IMR-90 (cell line): Measurements from ENCODE around the gene CFD. TPM values are rescaled to one million over a fixed set of nuclear protein-coding genes. Genes with fewer than 3 reads are reported as not detected.

Experiments
- ATAC-seq: fragments of 200-7000 bp; cut with Tn5 transposase; 2 replicates; pipeline ENCODE4 v1.9.1; 2020; ENCODE audit warnings: low read depth, mild to moderate bottlenecking, moderate library complexity
- BruUV-seq: library from RNA; stranded (reverse); fragments of 400-500 nt; replicated peaks from 2 replicates; lab custom pipeline; 2021; lab: Mats Ljungman, UMichigan
- CTCF ChIA-PET: fragments of 300-600 bp; formaldehyde crosslinking; extraction: SDS; loops from one replicate; lab custom pipeline; 2021; ENCODE audit warnings: antibody characterized with exemption; lab: Yijun Ruan, JAX
- POLR2A ChIA-PET: fragments of 300-600 bp; sonication (Branson Sonifier 250); formaldehyde crosslinking; loops from one replicate; lab custom pipeline; 2022; ENCODE audit warnings: antibody characterized with exemption; ENCODE audit not compliant: unreplicated experiment; lab: Charles Lee
- DNase-seq: peaks from one replicate; pipeline ENCODE4 v3.0.0; 2013
- H2AFZ ChIP-seq: replicated peaks from 2 replicates; pipeline ENCODE3; 2013; ENCODE audit warnings: low read length, mild to moderate bottlenecking; ENCODE audit not compliant: poor library complexity
- H2AK5ac ChIP-seq: 2 replicates; pipeline ENCODE4 v1.6.1; 2013; ENCODE audit warnings: low read depth, low read length, inconsistent platforms
- H2AK9ac ChIP-seq: replicated peaks from 2 replicates; pipeline ENCODE3; 2013; ENCODE audit warnings: mild to moderate bottlenecking, low read depth, low read length, moderate library complexity; ENCODE audit not compliant: poor library complexity
- H2BK120ac ChIP-seq: 2 replicates; pipeline ENCODE4 v1.6.1; 2013; ENCODE audit warnings: low read depth, low read length, inconsistent platforms
- H2BK15ac ChIP-seq: 3 replicates; pipeline ENCODE4 v1.6.1; 2013; ENCODE audit warnings: low read depth, low read length, inconsistent platforms
- H2BK20ac ChIP-seq: 2 replicates; pipeline ENCODE4 v1.6.1; 2013; ENCODE audit warnings: low read depth, mild to moderate bottlenecking, inconsistent platforms, low read length, moderate library complexity
- H2BK5ac ChIP-seq: 2 replicates; pipeline ENCODE4 v1.6.1; 2013; ENCODE audit warnings: mild to moderate bottlenecking, low read depth, low read length, inconsistent platforms; ENCODE audit not compliant: poor library complexity, severe bottlenecking
- H3K14ac ChIP-seq: replicated peaks from 2 replicates; pipeline ENCODE4 v1.6.1; 2013; ENCODE audit warnings: low read depth, low read length, inconsistent platforms
- H3K18ac ChIP-seq: 2 replicates; pipeline ENCODE4 v1.6.1; 2013; ENCODE audit warnings: low read depth, low read length, control low read depth
- H3K23ac ChIP-seq: 2 replicates; pipeline ENCODE4 v1.6.1; 2013; ENCODE audit warnings: low read depth, low read length, inconsistent platforms
- H3K27ac ChIP-seq: 2 replicates; pipeline ENCODE4 v1.5.1; 2013; ENCODE audit warnings: mild to moderate bottlenecking, control low read depth, low read length; ENCODE audit not compliant: insufficient read depth
- H3K27me3 ChIP-seq: 2 replicates; pipeline ENCODE4 v1.6.1; 2013; ENCODE audit warnings: low read length; ENCODE audit not compliant: control insufficient read depth, insufficient read depth
- H3K36me3 ChIP-seq: 2 replicates; pipeline ENCODE4 v1.6.1; 2013; ENCODE audit warnings: low read length, mixed read lengths; ENCODE audit not compliant: control insufficient read depth, insufficient read depth
- H3K4ac ChIP-seq: 2 replicates; pipeline ENCODE4 v1.6.1; 2013; ENCODE audit warnings: low read depth, low read length, inconsistent platforms
- H3K4me1 ChIP-seq: 2 replicates; pipeline ENCODE4 v1.6.1; 2013; ENCODE audit warnings: low read length, mixed read lengths; ENCODE audit not compliant: control insufficient read depth, insufficient read depth
- H3K4me2 ChIP-seq: 2 replicates; pipeline ENCODE4 v1.6.1; 2013; ENCODE audit warnings: low read depth, mild to moderate bottlenecking, control low read depth, low read length, moderate library complexity
- H3K4me3 ChIP-seq: 2 replicates; pipeline ENCODE4 v1.5.1; 2013; ENCODE audit warnings: low read depth, mild to moderate bottlenecking, control low read depth, low read length, moderate library complexity; ENCODE audit not compliant: insufficient read depth
- H3K56ac ChIP-seq: 2 replicates; pipeline ENCODE4 v1.6.1; 2013; ENCODE audit warnings: low read length, inconsistent platforms; ENCODE audit not compliant: insufficient read depth; ENCODE audit errors: extremely low read depth
- H3K79me1 ChIP-seq, 2 experiments: 2 replicates each; pipeline ENCODE4 v1.6.1; 2013; ENCODE audit warnings: low read length in 2 of 2, inconsistent platforms in 1 of 2, low read depth in 1 of 2
- H3K9ac ChIP-seq: 2 replicates; pipeline ENCODE4 v1.6.1; 2013; ENCODE audit warnings: low read depth, low read length, control low read depth
- H3K9me1 ChIP-seq: 2 replicates; pipeline ENCODE4 v1.6.1; 2013; ENCODE audit warnings: low read length, inconsistent platforms; ENCODE audit not compliant: insufficient read depth
- H3K9me3 ChIP-seq: 2 replicates; pipeline ENCODE4 v1.6.1; 2013; ENCODE audit warnings: low read length; ENCODE audit not compliant: control insufficient read depth, insufficient read depth
- H4K20me1 ChIP-seq: 2 replicates; pipeline ENCODE4 v1.6.1; 2013; ENCODE audit warnings: low read length, inconsistent platforms; ENCODE audit not compliant: insufficient read depth
- H4K5ac ChIP-seq: 2 replicates; pipeline ENCODE4 v1.6.1; 2013; ENCODE audit warnings: mild to moderate bottlenecking, low read depth, low read length, control low read depth
- H4K8ac ChIP-seq, 2 experiments: 2 replicates each; pipeline ENCODE4 v1.6.1; 2013; ENCODE audit warnings: low read depth in 2 of 2, low read length in 2 of 2, control low read depth in 1 of 2, inconsistent platforms in 1 of 2
- H4K91ac ChIP-seq: 2 replicates; pipeline ENCODE4 v1.6.1; 2013; ENCODE audit warnings: low read depth, low read length, inconsistent platforms; ENCODE audit not compliant: insufficient read depth
- BHLHE40 ChIP-seq: fragments of 150-350 bp; IDR thresholded peaks from 2 replicates; pipeline ENCODE4 v1.6.1; 2016; ENCODE audit warnings: mild to moderate bottlenecking, low read depth, low read length
- CEBPB ChIP-seq: IDR thresholded peaks from 2 replicates; pipeline ENCODE4 v1.6.1; 2012; ENCODE audit warnings: low read depth, low read length, improper control_type of control experiment
- CHD1 ChIP-seq: IDR thresholded peaks from 2 replicates; pipeline ENCODE4 v1.6.1; 2012; ENCODE audit warnings: low read depth, low read length, improper control_type of control experiment
- CTCF ChIP-seq: conservative IDR thresholded peaks from 2 replicates; pipeline ENCODE4 v1.5.1; 2012; ENCODE audit warnings: mild to moderate bottlenecking, low read depth, low read length, improper control_type of control experiment
- ELK1 ChIP-seq: fragments of 150-350 bp; IDR thresholded peaks from 2 replicates; pipeline ENCODE4 v1.6.1; 2016; ENCODE audit warnings: low read depth, mild to moderate bottlenecking, low read length, moderate library complexity, borderline replicate concordance
- FOS ChIP-seq: fragments of 150-350 bp; IDR thresholded peaks from 2 replicates; pipeline ENCODE4 v1.6.1; 2016; ENCODE audit warnings: low read depth, low read length
- MAFK ChIP-seq: IDR thresholded peaks from 2 replicates; pipeline ENCODE4 v1.6.1; 2012; ENCODE audit warnings: low read depth, low read length, improper control_type of control experiment
- MAZ ChIP-seq: IDR thresholded peaks from 2 replicates; pipeline ENCODE4 v1.6.1; 2012; ENCODE audit warnings: low read depth, mild to moderate bottlenecking, low read length, improper control_type of control experiment, moderate library complexity, borderline replicate concordance
- MXI1 ChIP-seq: IDR thresholded peaks from 2 replicates; pipeline ENCODE4 v1.6.1; 2012; ENCODE audit warnings: low read depth, mild to moderate bottlenecking, low read length, moderate library complexity, borderline replicate concordance
- NFE2L2 ChIP-seq: fragments of 150-350 bp; IDR thresholded peaks from 2 replicates; pipeline ENCODE4 v1.6.1; 2016; ENCODE audit warnings: low read depth, mild to moderate bottlenecking, low read length
- POLR2A ChIP-seq: IDR thresholded peaks from 2 replicates; pipeline ENCODE4 v1.6.1; 2012; ENCODE audit warnings: mild to moderate bottlenecking, low read depth, low read length
- RAD21 ChIP-seq: IDR thresholded peaks from 2 replicates; pipeline ENCODE4 v1.6.1; 2012; ENCODE audit warnings: low read length, improper control_type of control experiment
- RFX5 ChIP-seq: IDR thresholded peaks from 2 replicates; pipeline ENCODE4 v1.8.0; 2012; ENCODE audit warnings: low read depth, mild to moderate bottlenecking, low read length, moderate library complexity
- SMC3 ChIP-seq: fragments of 150-350 bp; IDR thresholded peaks from 2 replicates; pipeline ENCODE4 v1.6.1; 2016; ENCODE audit warnings: low read depth, mild to moderate bottlenecking, antibody characterized with exemption, low read length, moderate library complexity
- WGBS, 2 experiments: methylation state at CpG; one replicate each; pipeline versions ENCODE4 v1.1.5 to v1.1.7; 2013; ENCODE audit warnings: missing lambda C conversion rate in 2 of 2; ENCODE audit not compliant: insufficient read length in 1 of 2; ENCODE audit errors: extremely low coverage in 2 of 2; 5-methylcytosine and 5-hydroxymethylcytosine counted together
- dilution Hi-C: fragments of 300-500 bp; cut with HindIII; formaldehyde crosslinking; loops from one replicate; pipeline ENCODE4 v1.14.3; 2018; ENCODE audit warnings: low sequenced_read_pairs; ENCODE audit not compliant: unreplicated experiment
- in situ Hi-C: fragments of 300-500 bp; cut with MboI; formaldehyde crosslinking; loops from 3 replicates; pipeline ENCODE4 v1.14.3; 2019; ENCODE audit warnings: low sequenced_read_pairs, inconsistent platforms, mixed read lengths
- intact Hi-C: fragments of 100-400 bp; cut with micrococcal nuclease; formaldehyde crosslinking; loops from 2 replicates; pipeline ENCODE4 v1.10.0; 2022
- polyA plus RNA-seq, 3 experiments: library from polyadenylated mRNA; depleted of rRNA; stranded (reverse); fragments of >200 nt; gene quantifications; 2 replicates each; pipeline ENCODE4 v1.2.3, GENCODE V29; 2012; ENCODE audit warnings: low replicate concordance in 1 of 3
- total RNA-seq: library from RNA; depleted of rRNA; stranded (reverse); fragments of >200 nt; gene quantifications from 2 replicates; pipeline ENCODE4 v1.2.3, GENCODE V29; 2012
- TF ChIP-seq, protein P1 (sequence below): fragments of 150-350 bp; IDR thresholded peaks from 2 replicates; pipeline ENCODE4 v1.6.1; 2017; ENCODE audit warnings: mild to moderate bottlenecking, antibody characterized with exemption, low read length, low read depth

Gene CFD
- total and polyA plus RNA-seq, 2 of the 4 experiments (the other 2 are of a cell fraction), result 1.4 to 2.8 TPM

GRCh38 chr19:853014-853585 lies 6.4 kb upstream of the CFD start:
- in situ Hi-C loops, result no loop called here
- Histone ChIP-seq H3K4me3 (no peak overlapping the region), H4K5ac (no peak overlapping the region), H2BK120ac (no peak overlapping the region), H3K36me3 (no peaks in the 10 kb centered on the region), H4K8ac (no peak overlapping the region), H2BK20ac (no peak overlapping the region), H3K23ac (no peak overlapping the region), H2AFZ (no peak overlapping the region), H3K27me3 (peaks cover 2% of the 10 kb centered on the region; the same call in 1 of the 2 replicates), H3K9me1 (no peaks in the 10 kb centered on the region), H3K27ac (no peak overlapping the region), H4K20me1 (no peaks in the 10 kb centered on the region), H3K79me1 (no peaks in the 10 kb centered on the region), H2BK5ac (no peak overlapping the region), H3K9ac (no peak overlapping the region), H2AK9ac (no peak overlapping the region), H3K56ac (no peak overlapping the region), H2BK15ac (no peak overlapping the region), H3K4me1 (peaks cover 6% of the 10 kb centered on the region), H4K91ac (no peak overlapping the region), H3K4me2 (no peak overlapping the region), H3K14ac (no peak overlapping the region), H3K18ac (no peak overlapping the region), H3K9me3 (no peaks in the 10 kb centered on the region), H3K4ac (no peak overlapping the region), H2AK5ac (no peak overlapping the region)
- intact Hi-C loops, result no loop called here
- BruUV-seq, result no TSS peak
- TF ChIP-seq RFX5 (no peak), SMC3 (no peak), CTCF (no peak), FOS (no peak), RAD21 (no peak), CEBPB (no peak), NFE2L2 (no peak), MAZ (no peak), MXI1 (no peak), POLR2A (no peak), BHLHE40 (no peak), CHD1 (no peak), ELK1 (no peak), MAFK (no peak)
- TF ChIP-seq, protein P1, sequence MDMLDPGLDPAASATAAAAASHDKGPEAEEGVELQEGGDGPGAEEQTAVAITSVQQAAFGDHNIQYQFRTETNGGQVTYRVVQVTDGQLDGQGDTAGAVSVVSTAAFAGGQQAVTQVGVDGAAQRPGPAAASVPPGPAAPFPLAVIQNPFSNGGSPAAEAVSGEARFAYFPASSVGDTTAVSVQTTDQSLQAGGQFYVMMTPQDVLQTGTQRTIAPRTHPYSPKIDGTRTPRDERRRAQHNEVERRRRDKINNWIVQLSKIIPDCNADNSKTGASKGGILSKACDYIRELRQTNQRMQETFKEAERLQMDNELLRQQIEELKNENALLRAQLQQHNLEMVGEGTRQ, result no peak
- no peak for DNase-seq
- CTCF ChIA-PET, result no interaction called here
- POLR2A ChIA-PET, result no interaction called here
- dilution Hi-C loops, result no loop called here
- WGBS, 2 experiments, result 22% methylated on average over 17 of the region's 67 CpGs; no CpG with 5 or more reads in 1 of the 2 experiments
- no peak for ATAC-seq
